Esophagus muscularis mucosa (tissue), 4 donors: ENCODE measurements around the gene TENT5C.

Experiments used
- EP300 ChIP-seq: sonication (generic); formaldehyde crosslinking; IDR thresholded peaks from one replicate; pipeline ENCODE4 v1.6.1; 2017; ENCODE audit warnings: antibody characterized with exemption
- POLR2A ChIP-seq: fragments of 450-650 bp; IDR thresholded peaks from one replicate; pipeline ENCODE4 v1.6.1; 2017; ENCODE audit warnings: antibody characterized with exemption, moderate library complexity, mild to moderate bottlenecking, low read depth
- POLR2AphosphoS5 ChIP-seq, 2 donors: sonication (generic); formaldehyde crosslinking; IDR thresholded peaks; one replicate each; pipeline ENCODE4 v1.6.1; 2017; ENCODE audit warnings: antibody characterized with exemption in 2 of 2
- TF ChIP-seq, protein P1 (sequence below), 3 experiments: fragments of 200-600 bp in 2 of 3; fragments of 450-650 bp in 1 of 3; sonication (generic) in 2 of 3; IDR thresholded peaks; one replicate each; pipeline ENCODE4 v1.5.1; 2017 to 2019; ENCODE audit warnings: antibody characterized with exemption in 3 of 3, mild to moderate bottlenecking in 2 of 3, moderate library complexity in 1 of 3

DNA sequence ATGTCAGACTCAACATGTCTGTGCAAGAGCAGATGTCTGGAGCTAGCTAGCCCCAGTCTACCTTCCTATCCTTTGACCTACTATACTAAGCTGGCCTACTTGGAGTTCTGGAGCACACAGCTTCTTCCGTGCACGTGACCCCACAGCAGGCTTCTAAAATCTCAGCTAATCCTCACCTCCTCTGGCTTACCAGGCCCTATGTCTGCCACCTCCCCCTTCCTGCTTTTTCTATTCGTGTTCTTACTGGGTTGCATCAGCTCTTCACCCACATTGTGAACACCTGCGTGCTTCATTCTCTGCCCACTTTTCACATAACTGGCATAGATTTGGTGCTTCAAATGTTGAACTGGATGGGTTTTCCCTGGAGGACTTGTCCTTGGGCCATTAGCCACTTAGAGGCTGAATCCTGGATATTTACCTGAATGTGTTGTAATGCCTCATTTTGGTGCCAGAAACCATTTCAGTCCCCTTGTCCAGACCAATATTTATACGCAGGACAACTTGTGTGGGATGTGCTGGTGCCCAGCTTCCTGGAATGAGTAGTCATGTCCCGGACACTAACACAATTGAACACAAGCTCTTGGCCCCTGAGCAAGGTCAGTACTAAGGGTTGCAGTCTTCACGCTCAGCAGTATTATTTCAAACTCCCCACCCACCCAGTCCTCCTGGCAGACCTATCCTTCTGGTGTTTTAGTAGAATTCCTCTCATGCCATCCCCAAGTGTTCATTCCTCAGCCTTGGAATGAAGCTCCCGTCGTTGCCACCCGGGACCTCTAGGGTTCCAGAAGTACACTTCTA, 24.0 kb downstream of the TENT5C start:
- TF ChIP-seq, protein P1, sequence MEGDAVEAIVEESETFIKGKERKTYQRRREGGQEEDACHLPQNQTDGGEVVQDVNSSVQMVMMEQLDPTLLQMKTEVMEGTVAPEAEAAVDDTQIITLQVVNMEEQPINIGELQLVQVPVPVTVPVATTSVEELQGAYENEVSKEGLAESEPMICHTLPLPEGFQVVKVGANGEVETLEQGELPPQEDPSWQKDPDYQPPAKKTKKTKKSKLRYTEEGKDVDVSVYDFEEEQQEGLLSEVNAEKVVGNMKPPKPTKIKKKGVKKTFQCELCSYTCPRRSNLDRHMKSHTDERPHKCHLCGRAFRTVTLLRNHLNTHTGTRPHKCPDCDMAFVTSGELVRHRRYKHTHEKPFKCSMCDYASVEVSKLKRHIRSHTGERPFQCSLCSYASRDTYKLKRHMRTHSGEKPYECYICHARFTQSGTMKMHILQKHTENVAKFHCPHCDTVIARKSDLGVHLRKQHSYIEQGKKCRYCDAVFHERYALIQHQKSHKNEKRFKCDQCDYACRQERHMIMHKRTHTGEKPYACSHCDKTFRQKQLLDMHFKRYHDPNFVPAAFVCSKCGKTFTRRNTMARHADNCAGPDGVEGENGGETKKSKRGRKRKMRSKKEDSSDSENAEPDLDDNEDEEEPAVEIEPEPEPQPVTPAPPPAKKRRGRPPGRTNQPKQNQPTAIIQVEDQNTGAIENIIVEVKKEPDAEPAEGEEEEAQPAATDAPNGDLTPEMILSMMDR (IDR thresholded peaks at IDR 0.05) = no peak
- TF ChIP-seq POLR2AphosphoS5 (IDR thresholded peaks at IDR 0.05) (no peak), POLR2A (no peak), EP300 (no peak)
